Choroid plexus epithelial cell (primary cell): ENCODE measurements around the gene ANKRD27.

Source experiments
- DNase-seq: peaks from one replicate; pipeline ENCODE4 v3.0.0-alpha.2; 2010; ENCODE audit warnings: low read depth
- H3K4me3 ChIP-seq: 2 replicates; pipeline ENCODE4 v1.5.1; 2011; ENCODE audit warnings: low read depth, mild to moderate bottlenecking, control low read depth, low read length, moderate library complexity
- CTCF ChIP-seq: conservative IDR thresholded peaks from 2 replicates; pipeline ENCODE4 v1.5.1; 2011; ENCODE audit warnings: low read depth, mild to moderate bottlenecking, control low read depth, inconsistent platforms, low read length, moderate library complexity

The ANKRD27 gene

GRCh38 chr19:32692727-32693061 lies 17.7 kb upstream of the ANKRD27 start:
- no peak for TF ChIP-seq CTCF
- DNase-seq = no peak
- H3K4me3 ChIP-seq = peak overlapping the region; percentile 71

GRCh38 chr19:32691952-32692726 lies 17.2 kb upstream of the ANKRD27 start:
- peak; percentile 82 for DNase-seq
- H3K4me3 ChIP-seq = peak overlapping the region; percentile 71
- no peak for TF ChIP-seq CTCF

GRCh38 chr19:32691291-32691951 lies 16.4 kb upstream of the ANKRD27 start, which contains the start of gene NUDT19:
Gene NUDT19, plus strand, starts transcription at chr19:32691821. Its CDS starts 140 bp downstream, at chr19:32691961.
- H3K4me3 ChIP-seq = peak within 1 kb of the TSS; percentile 71
- DNase-seq = peak; percentile 77
- no peak for TF ChIP-seq CTCF

- no peak overlapping the region for H3K4me3 ChIP-seq
- no peak for TF ChIP-seq CTCF
- no peak for DNase-seq
Observed at GRCh38 chr19:32688311-32688710, 13.3 kb upstream of the ANKRD27 start.

GRCh38 chr19:32687681-32688080 lies 12.7 kb upstream of the ANKRD27 start:
- H3K4me3 ChIP-seq = no peak overlapping the region
- TF ChIP-seq CTCF = no peak
- no peak for DNase-seq

- TF ChIP-seq CTCF = no peak
- DNase-seq = no peak
- H3K4me3 ChIP-seq = no peak overlapping the region
Observed at GRCh38 chr19:32686847-32687475, 12.0 kb upstream of the ANKRD27 start.
